Tibial nerve (tissue), 4 donors: ENCODE results near the gene CXCL9. TPM values are rescaled to one million over a fixed set of nuclear protein-coding genes. Genes with fewer than 3 reads are reported as not detected.

Experiments
- DNase-seq, 2 donors: peaks; one replicate each; pipeline ENCODE4 v3.0.0-alpha.2; 2019; ENCODE audit warnings: low spot score in 2 of 2
- H3K27ac ChIP-seq, 4 donors: fragments of 200-600 bp; sonication (generic) in 3 of 4; one replicate each; pipeline ENCODE4 v1.5.1; 2017 to 2019; ENCODE audit warnings: mild to moderate bottlenecking in 1 of 4
- H3K27me3 ChIP-seq, 2 donors: fragments of 200-600 bp; sonication (generic) in 1 of 2; one replicate each; pipeline versions ENCODE4 v1.5.1 to v1.6.0; 2017 to 2019
- H3K36me3 ChIP-seq, 3 donors: fragments of 200-600 bp; sonication (generic); one replicate each; pipeline ENCODE4 v1.5.1; 2018 to 2019
- H3K4me1 ChIP-seq, 4 donors: fragments of 200-600 bp; sonication (generic) in 3 of 4; one replicate each; pipeline ENCODE4 v1.5.1; 2017 to 2019
- H3K4me3 ChIP-seq, 4 donors: fragments of 200-600 bp; sonication (generic) in 3 of 4; one replicate each; pipeline ENCODE4 v1.5.1; 2017 to 2019; ENCODE audit warnings: mild to moderate bottlenecking in 1 of 4, moderate library complexity in 1 of 4
- H3K9me3 ChIP-seq, 4 donors: fragments of 200-600 bp; sonication (generic) in 3 of 4; one replicate each; pipeline ENCODE4 v1.5.1; 2017 to 2019
- CTCF ChIP-seq, 5 experiments: fragments of 200-600 bp in 3 of 5; fragments of 450-650 bp in 2 of 5; sonication (generic) in 3 of 5; IDR thresholded peaks; one replicate each; pipeline ENCODE4 v1.5.1; 2016 to 2019; ENCODE audit warnings: antibody characterized with exemption in 5 of 5, mild to moderate bottlenecking in 3 of 5, moderate library complexity in 2 of 5
- EP300 ChIP-seq, 2 donors: sonication (generic); formaldehyde crosslinking; IDR thresholded peaks; one replicate each; pipeline ENCODE4 v1.6.1; 2017; ENCODE audit warnings: antibody characterized with exemption in 2 of 2, mild to moderate bottlenecking in 1 of 2
- POLR2A ChIP-seq, 2 donors: fragments of 450-650 bp; IDR thresholded peaks; one replicate each; pipeline ENCODE4 v1.6.1; 2017; ENCODE audit warnings: antibody characterized with exemption in 2 of 2, mild to moderate bottlenecking in 2 of 2, moderate library complexity in 2 of 2
- WGBS, 2 donors: methylation state at CpG; one replicate each; pipeline ENCODE4 v1.1.5; 2018; 5-methylcytosine and 5-hydroxymethylcytosine counted together
- total RNA-seq, 4 donors: library from RNA; depleted of rRNA; stranded (reverse); fragments of >200 nt; gene quantifications; one replicate each; pipeline ENCODE4 v1.1.0, GENCODE V29; 2016

The CXCL9 gene
- total RNA-seq, 4 donors from 2014 or later, result 0.20 to 2.7 (median 0.84) TPM; not detected in 1

- H3K27me3 ChIP-seq, result no peaks in the 10 kb centered on the region
- H3K4me3 ChIP-seq, result no peak overlapping the region
- no peaks in the 10 kb centered on the region for H3K36me3 ChIP-seq
- DNase-seq, result no peak
- WGBS, 2 donors, result 44 to 74% methylated on average over 3 of the region's 3 CpGs
- peaks cover 0 to 9% (median 3%) of the 10 kb centered on the region in 4 donors for H3K4me1 ChIP-seq
- TF ChIP-seq POLR2A (IDR thresholded peaks at IDR 0.05), result no peak
- no peak for TF ChIP-seq EP300 (IDR thresholded peaks at IDR 0.05)
- TF ChIP-seq CTCF (IDR thresholded peaks at IDR 0.05), result no peak
- H3K27ac ChIP-seq, result no peak overlapping the region
- no peaks in the 10 kb centered on the region for H3K9me3 ChIP-seq
These were observed 9.9 kb upstream of the CXCL9 start for GRCh38 chr4:76017056-76017686.

GRCh38 chr4:76016393-76016792 lies 9.1 kb upstream of the CXCL9 start:
- Histone ChIP-seq H3K4me3 (no peak overlapping the region), H3K27ac (no peak overlapping the region), H3K27me3 (no peaks in the 10 kb centered on the region)

GRCh38 chr4:76013540-76013939 lies 6.2 kb upstream of the CXCL9 start:
- Histone ChIP-seq H3K27ac (no peak overlapping the region), H3K9me3 (no peaks in the 10 kb centered on the region), H3K36me3 (no peaks in the 10 kb centered on the region), H3K4me3 (no peak overlapping the region), H3K27me3 (no peaks in the 10 kb centered on the region), H3K4me1 (peaks cover 0 to 18% (median 6%) of the 10 kb centered on the region in 4 donors)
- 16 to 28% methylated on average over 1 of the region's 1 CpG for WGBS, 2 donors
- no peak for DNase-seq
- TF ChIP-seq CTCF (IDR thresholded peaks at IDR 0.05), result no peak
- TF ChIP-seq POLR2A (IDR thresholded peaks at IDR 0.05), result no peak
- TF ChIP-seq EP300 (IDR thresholded peaks at IDR 0.05), result no peak

More at GRCh38 chr4:76016393-76016792, 9.1 kb upstream of the CXCL9 start:
- 68 to 83% methylated on average over 2 of the region's 2 CpGs for WGBS, 2 donors
- Histone ChIP-seq H3K36me3 (no peaks in the 10 kb centered on the region), H3K4me1 (peaks cover 0 to 17% (median 6%) of the 10 kb centered on the region in 4 donors), H3K9me3 (no peaks in the 10 kb centered on the region)
- TF ChIP-seq CTCF (IDR thresholded peaks at IDR 0.05) (no peak), POLR2A (IDR thresholded peaks at IDR 0.05) (no peak), EP300 (IDR thresholded peaks at IDR 0.05) (no peak)
- no peak for DNase-seq

GRCh38 chr4:76012388-76012801 lies 5.1 kb upstream of the CXCL9 start:
- Histone ChIP-seq H3K9me3 (no peaks in the 10 kb centered on the region), H3K27me3 (no peaks in the 10 kb centered on the region), H3K4me3 (peak overlapping the region in 1 of 4 donors; percentile 3), H3K36me3 (no peaks in the 10 kb centered on the region), H3K27ac (peak overlapping the region in 3 of 4 donors; percentile 54 to 83 (median 67)), H3K4me1 (peaks cover 0 to 18% (median 6%) of the 10 kb centered on the region in 4 donors)
- no peak for DNase-seq
- WGBS, 2 donors, result 14 to 15% methylated on average over 1 of the region's 1 CpG
- TF ChIP-seq CTCF (IDR thresholded peaks at IDR 0.05) (no peak), POLR2A (IDR thresholded peaks at IDR 0.05) (no peak), EP300 (IDR thresholded peaks at IDR 0.05) (no peak)

GRCh38 chr4:76011700-76012387 lies 4.5 kb upstream of the CXCL9 start:
- Histone ChIP-seq H3K36me3 (no peaks in the 10 kb centered on the region), H3K4me1 (peaks cover 0 to 18% (median 6%) of the 10 kb centered on the region in 4 donors), H3K27me3 (no peaks in the 10 kb centered on the region), H3K27ac (peak overlapping the region in 3 of 4 donors; percentile 54 to 83 (median 67)), H3K9me3 (no peaks in the 10 kb centered on the region), H3K4me3 (peak overlapping the region in 2 of 4 donors; percentile 3 to 30)
- WGBS, 2 donors, result 27 to 30% methylated on average over 13 of the region's 13 CpGs
- TF ChIP-seq POLR2A (IDR thresholded peaks at IDR 0.05) (no peak), CTCF (IDR thresholded peaks at IDR 0.05) (no peak), EP300 (IDR thresholded peaks at IDR 0.05) (no peak)
- DNase-seq, result peak in 1 of 2 donors; percentile 59
